ENCODE data around the gene NKX6-2.

NKX6-2 gene

GRCh38 chr10:132742837-132743194 is 43.1 kb downstream of the NKX6-2 start:
- no peak for DNase-seq (ENCODE audit: low read depth)
- TF ChIP-seq CTCF (IDR thresholded peaks at IDR 0.05; ENCODE audit: control insufficient read depth, extremely low read depth, insufficient read depth): no peak
- H3K4me3 ChIP-seq (ENCODE audit: low read depth, low read length): no peak overlapping the region

GRCh38 chr10:132742167-132742836 is 43.6 kb downstream of the NKX6-2 start:
- no peak for TF ChIP-seq CTCF (IDR thresholded peaks at IDR 0.05; ENCODE audit: control insufficient read depth, extremely low read depth, insufficient read depth)
- no peak overlapping the region for H3K4me3 ChIP-seq (ENCODE audit: low read depth, low read length)
- DNase-seq (ENCODE audit: low read depth): no peak

GRCh38 chr10:132740588-132740987 is 45.4 kb downstream of the NKX6-2 start:
- no peak for DNase-seq (ENCODE audit: low read depth)
- no peak for TF ChIP-seq CTCF (IDR thresholded peaks at IDR 0.05; ENCODE audit: control insufficient read depth, extremely low read depth, insufficient read depth)
- H3K4me3 ChIP-seq (ENCODE audit: low read depth, low read length): no peak overlapping the region

GRCh38 chr10:132739225-132739613 is 46.7 kb downstream of the NKX6-2 start:
- H3K4me3 ChIP-seq (ENCODE audit: low read depth, low read length): no peak overlapping the region
- no peak for TF ChIP-seq CTCF (IDR thresholded peaks at IDR 0.05; ENCODE audit: control insufficient read depth, extremely low read depth, insufficient read depth)
- no peak for DNase-seq (ENCODE audit: low read depth)

GRCh38 chr10:132738454-132739224 is 47.3 kb downstream of the NKX6-2 start:
- no peak for DNase-seq (ENCODE audit: low read depth)

GRCh38 chr10:132737390-132738048 is 48.4 kb downstream of the NKX6-2 start:
- no peak overlapping the region for H3K4me3 ChIP-seq (ENCODE audit: low read depth, low read length)
- no peak for TF ChIP-seq CTCF (IDR thresholded peaks at IDR 0.05; ENCODE audit: control insufficient read depth, extremely low read depth, insufficient read depth)
- DNase-seq (ENCODE audit: low read depth): no peak

More at GRCh38 chr10:132738454-132739224, 47.3 kb downstream of the NKX6-2 start:
- H3K4me3 ChIP-seq (ENCODE audit: low read depth, low read length): no peak overlapping the region
- no peak for TF ChIP-seq CTCF (IDR thresholded peaks at IDR 0.05; ENCODE audit: control insufficient read depth, extremely low read depth, insufficient read depth)

Data from LNCaP clone FGC (cell line).